ENCODE data around the gene MEF2D.

DNA sequence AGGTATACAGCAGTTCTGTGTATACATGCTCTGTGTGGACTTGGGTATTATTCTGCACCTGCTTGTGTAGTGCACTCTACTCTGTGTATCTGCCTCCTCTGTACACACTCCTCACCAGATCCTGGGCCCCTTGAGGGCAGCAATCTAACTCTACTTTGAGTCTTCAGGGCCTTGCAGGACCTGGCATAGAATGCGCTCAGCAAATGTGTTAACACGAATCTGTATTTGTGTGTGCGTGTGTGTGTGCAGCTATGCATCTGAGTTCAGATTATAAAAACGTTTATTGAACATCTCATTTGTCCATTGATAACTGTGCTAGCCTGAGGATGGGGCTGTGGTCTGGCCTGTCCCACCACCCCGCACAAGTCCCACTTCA lies 3.9 kb upstream of the MEF2D start:
- TF ChIP-seq, protein P1, sequence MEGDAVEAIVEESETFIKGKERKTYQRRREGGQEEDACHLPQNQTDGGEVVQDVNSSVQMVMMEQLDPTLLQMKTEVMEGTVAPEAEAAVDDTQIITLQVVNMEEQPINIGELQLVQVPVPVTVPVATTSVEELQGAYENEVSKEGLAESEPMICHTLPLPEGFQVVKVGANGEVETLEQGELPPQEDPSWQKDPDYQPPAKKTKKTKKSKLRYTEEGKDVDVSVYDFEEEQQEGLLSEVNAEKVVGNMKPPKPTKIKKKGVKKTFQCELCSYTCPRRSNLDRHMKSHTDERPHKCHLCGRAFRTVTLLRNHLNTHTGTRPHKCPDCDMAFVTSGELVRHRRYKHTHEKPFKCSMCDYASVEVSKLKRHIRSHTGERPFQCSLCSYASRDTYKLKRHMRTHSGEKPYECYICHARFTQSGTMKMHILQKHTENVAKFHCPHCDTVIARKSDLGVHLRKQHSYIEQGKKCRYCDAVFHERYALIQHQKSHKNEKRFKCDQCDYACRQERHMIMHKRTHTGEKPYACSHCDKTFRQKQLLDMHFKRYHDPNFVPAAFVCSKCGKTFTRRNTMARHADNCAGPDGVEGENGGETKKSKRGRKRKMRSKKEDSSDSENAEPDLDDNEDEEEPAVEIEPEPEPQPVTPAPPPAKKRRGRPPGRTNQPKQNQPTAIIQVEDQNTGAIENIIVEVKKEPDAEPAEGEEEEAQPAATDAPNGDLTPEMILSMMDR (IDR thresholded peaks at IDR 0.05), result no peak
- TF ChIP-seq POLR2A (IDR thresholded peaks at IDR 0.05), result no peak

Measured in testis (tissue), 2 donors.